Fibroblast of villous mesenchyme (primary cell): ENCODE measurements around the gene C1orf167. TPM values are rescaled to one million over a fixed set of nuclear protein-coding genes. Genes with fewer than 3 reads are reported as not detected.
A peak's percentile ranks its signal among the peaks of the same experiment; 100 is the strongest.

ENCODE experiments used
- DNase-seq: peaks from one replicate; pipeline ENCODE4 v3.0.0-alpha.2; 2010; ENCODE audit warnings: low read depth
- H3K4me3 ChIP-seq: 2 replicates; pipeline ENCODE4 v1.5.1; 2011; ENCODE audit warnings: low read depth, mild to moderate bottlenecking, low read length
- total RNA-seq: library from RNA; depleted of rRNA; stranded (reverse); fragments of >200 nt; gene quantifications from 2 replicates; pipeline ENCODE4 v1.2.3, GENCODE V29; 2012
- TF ChIP-seq, protein P1 (sequence below): IDR thresholded peaks from 2 replicates; pipeline ENCODE4 v1.5.1; 2012; ENCODE audit warnings: low read depth, mild to moderate bottlenecking, low read length; ENCODE audit not compliant: insufficient read depth

Gene C1orf167
- total RNA-seq, 1 donor = under 0.01 TPM

DNA sequence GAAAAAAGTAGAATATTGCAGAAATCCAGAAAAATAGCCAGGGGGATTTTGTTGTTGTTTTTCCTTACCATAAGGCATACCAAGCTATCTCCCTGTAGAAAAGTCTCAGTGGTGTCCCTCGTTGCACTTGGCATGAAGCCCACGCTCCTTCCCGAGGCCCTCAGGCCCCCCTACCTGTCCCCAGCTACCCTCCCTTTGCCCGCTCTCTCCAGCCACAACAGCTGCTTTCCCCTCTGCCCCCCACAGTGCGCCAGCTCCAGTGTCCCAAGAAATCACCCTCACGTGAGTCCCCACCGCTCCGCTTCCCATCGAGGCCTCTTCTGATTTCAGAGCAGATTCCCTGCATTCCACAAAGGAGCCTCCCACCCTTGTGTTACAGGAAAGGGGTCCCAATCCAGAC lies 17.7 kb upstream of the C1orf167 start:
- DNase-seq = no peak
- H3K4me3 ChIP-seq = no peak overlapping the region
- TF ChIP-seq, protein P1, sequence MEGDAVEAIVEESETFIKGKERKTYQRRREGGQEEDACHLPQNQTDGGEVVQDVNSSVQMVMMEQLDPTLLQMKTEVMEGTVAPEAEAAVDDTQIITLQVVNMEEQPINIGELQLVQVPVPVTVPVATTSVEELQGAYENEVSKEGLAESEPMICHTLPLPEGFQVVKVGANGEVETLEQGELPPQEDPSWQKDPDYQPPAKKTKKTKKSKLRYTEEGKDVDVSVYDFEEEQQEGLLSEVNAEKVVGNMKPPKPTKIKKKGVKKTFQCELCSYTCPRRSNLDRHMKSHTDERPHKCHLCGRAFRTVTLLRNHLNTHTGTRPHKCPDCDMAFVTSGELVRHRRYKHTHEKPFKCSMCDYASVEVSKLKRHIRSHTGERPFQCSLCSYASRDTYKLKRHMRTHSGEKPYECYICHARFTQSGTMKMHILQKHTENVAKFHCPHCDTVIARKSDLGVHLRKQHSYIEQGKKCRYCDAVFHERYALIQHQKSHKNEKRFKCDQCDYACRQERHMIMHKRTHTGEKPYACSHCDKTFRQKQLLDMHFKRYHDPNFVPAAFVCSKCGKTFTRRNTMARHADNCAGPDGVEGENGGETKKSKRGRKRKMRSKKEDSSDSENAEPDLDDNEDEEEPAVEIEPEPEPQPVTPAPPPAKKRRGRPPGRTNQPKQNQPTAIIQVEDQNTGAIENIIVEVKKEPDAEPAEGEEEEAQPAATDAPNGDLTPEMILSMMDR = no peak

DNA sequence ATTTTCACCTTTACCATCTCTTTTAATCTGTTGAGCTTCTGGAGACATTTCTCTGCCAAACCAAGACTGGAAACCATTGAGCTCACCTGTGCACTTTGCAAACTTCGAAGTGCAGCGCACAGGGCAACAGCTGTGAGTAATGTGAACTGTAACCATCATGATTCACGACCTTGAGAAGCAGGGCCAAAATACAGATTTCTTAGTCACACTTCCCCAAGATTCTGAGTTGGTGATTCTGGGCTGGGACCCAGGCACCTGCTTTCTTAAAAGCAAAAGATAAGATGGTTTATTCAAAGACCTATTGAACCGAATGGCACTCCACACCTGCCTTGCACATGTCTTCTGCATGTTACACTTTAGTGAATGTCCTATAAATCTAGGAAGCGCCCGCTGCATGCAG lies 15.9 kb upstream of the C1orf167 start:
- H3K4me3 ChIP-seq = no peak overlapping the region
- no peak for DNase-seq
- TF ChIP-seq, protein P1 = no peak

DNA sequence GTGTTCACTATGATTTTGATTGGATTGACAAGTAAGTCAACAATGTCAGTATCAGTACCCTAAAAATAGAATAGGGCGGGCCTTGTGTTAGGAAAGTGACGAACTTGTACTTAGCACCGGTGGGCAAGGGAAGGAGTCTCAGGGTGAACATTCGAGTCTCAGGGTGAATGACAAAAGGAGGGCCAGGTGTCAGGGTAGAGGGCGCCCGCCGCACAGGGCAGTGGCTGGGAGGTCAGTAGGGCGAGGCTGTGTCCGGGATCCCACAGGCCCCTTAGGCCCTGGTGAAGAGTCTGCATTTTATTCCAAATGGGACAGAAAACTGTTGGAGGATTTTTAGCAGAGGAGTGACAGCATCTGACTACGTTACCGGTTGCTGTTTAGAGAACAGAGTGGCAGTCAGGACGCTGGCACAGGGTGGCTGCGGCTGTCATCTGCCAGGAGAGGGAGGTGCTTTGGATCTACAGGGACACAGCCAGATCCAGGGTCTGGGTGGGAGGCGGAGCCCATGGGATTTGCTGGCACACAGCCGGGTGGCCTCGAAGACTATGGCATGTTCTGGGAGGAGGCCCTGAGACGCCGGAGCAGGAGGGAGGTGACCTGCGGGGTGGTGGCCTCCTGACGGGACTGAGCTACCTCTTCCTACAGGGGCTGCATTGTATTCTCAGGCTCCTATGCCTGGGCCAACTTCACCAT lies 15.1 kb upstream of the C1orf167 start:
- no peak for DNase-seq
- TF ChIP-seq, protein P1 = no peak
- no peak overlapping the region for H3K4me3 ChIP-seq

DNA sequence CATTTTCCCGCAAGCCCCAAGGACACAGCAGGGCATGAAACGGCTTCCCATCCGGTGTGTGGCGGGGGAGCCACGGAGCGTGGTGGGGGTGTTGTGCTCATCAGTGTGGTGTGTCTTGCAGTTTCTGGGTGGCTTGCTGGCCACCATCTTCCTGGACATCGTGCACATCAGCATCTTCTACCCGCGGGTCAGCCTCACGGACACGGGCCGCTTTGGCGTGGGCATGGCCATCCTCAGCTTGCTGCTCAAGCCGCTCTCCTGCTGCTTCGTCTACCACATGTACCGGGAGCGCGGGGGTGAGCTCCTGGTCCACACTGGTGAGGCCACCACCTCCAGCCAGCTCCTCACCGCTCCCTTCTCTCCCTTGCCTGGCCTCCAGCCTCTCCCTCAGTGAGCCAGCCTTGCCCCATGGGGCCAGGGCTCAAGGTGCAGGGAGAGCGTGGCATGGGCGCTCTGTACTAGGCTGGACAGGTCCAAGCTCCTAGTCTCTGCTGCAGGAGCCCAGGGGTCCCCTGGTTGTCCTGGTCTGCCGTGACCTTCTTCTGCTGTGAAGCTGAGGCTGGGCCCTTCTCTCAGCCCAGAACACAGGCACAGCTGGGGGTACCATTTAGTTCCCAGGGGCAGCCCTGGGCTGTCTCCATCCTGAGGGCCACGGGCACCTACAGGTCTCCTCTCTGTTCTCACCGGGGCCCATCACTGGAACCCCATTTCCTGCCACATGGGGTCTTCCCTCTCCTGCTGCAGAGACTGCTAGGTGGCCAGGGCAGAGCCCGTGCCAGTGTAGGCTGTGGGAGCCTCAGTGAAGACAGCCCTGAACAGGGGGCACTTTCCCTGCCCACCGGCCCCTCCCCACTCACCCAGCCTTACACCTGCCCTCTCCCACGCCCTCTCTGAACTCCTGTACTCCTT lies 13.4 kb upstream of the C1orf167 start:
- TF ChIP-seq, protein P1 = no peak
- H3K4me3 ChIP-seq = no peak overlapping the region
- DNase-seq = no peak

DNA sequence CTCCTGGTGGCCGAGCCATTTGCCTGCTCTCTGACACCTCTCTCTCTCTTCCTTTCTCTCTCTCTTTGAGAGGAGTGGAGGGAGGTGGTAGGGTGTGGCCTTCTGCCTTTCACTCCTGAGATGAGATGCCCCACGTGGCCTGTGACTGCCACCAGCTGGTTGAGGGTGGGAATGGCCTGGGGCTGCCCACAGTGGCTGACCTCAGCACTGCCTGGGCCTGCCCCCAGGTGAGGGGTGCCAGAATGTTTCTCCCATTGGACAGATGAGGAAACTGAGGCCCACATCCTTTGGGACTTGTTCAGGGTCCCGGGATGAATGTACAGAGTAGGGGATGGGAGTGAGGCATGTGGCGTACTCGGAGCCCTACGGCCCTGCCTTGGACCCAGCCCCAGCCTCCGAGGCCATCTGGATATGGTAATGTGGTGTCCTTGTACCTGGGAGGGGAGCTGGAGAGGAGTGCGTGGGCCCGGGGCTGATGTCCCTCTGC lies 12.7 kb upstream of the C1orf167 start:
- H3K4me3 ChIP-seq = no peak overlapping the region
- TF ChIP-seq, protein P1 = peak; percentile 61
- DNase-seq = peak; percentile 27

DNA sequence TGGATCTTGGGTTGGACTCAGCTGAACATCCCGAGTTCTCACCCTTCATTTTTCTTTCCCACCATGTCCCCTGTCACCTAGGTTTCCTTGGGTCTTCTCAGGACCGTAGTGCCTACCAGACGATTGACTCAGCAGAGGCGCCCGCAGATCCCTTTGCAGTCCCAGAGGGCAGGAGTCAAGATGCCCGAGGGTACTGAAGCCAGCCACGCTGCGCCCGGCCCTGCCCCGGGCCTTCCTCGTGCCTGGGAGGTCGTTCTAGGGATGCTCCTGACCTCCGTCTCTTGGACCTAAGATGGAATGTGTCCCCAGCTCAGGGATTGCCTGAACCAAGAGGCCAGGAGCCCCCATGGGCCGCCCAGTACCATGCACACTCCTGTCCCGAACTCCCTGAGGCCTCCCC lies 12.0 kb upstream of the C1orf167 start:
- DNase-seq = no peak
- H3K4me3 ChIP-seq = no peak overlapping the region
- TF ChIP-seq, protein P1 = no peak
